ENCODE measurements around the gene ZC3H12C.
"Not testable (repeated sequence)": the region's sequence is repeated elsewhere in the genome, so short reads cannot be mapped to it uniquely, and the experiment has no call there.

Gene ZC3H12C

DNA sequence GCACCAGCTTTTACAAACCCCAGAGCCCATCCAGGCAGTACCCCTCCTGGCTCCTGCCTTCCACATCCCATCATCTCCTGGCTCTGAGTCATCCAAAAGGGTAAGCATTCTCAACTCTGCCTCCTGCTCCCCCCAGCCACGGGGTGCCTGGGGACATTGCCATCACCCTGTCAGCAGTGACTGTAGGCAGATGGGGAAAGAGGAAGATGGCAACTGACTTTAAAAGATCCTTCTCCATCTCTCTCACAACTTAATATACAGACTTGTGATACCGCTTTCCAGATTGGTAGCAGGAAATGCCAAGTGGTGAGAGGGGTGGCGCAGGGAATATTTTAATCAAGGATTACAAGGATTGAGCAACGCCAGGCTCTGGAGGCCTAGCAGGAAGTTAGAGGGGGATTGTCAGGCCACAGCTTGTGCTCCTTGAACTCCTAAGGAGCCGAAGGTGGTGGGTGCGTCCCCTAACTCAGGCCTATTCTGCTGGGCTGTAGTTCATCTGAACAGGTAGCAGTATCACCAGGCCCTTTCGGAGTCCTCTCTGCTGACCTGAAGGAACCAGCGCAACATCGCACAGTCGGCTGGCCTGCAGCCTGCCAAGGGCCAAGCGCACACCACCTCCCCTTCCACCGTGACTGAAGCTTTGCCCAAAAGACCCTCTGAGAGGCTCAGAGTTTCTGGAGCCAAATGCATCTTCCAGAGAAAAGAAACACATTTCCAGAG is 83.3 kb downstream of the ZC3H12C start:
- Histone ChIP-seq H3K4me3 (no peak overlapping the region), H3K36me3 (replicated peaks) (no peaks in the 10 kb centered on the region), H3K9me3 (no peaks in the 10 kb centered on the region), H3K27me3 (ENCODE audit: low read depth) (no peaks in the 10 kb centered on the region), H3K4me1 (peaks cover 30% of the 10 kb centered on the region)
- in situ Hi-C loops (cut with MboI; ENCODE audit: low sequenced_read_pairs): loop anchor here (25.0 kb wide), 1 partner anchor 214 kb away; no protein-coding TSS in a partner anchor
- no peak for DNase-seq (ENCODE audit: low spot score in 2 of 2)

DNA sequence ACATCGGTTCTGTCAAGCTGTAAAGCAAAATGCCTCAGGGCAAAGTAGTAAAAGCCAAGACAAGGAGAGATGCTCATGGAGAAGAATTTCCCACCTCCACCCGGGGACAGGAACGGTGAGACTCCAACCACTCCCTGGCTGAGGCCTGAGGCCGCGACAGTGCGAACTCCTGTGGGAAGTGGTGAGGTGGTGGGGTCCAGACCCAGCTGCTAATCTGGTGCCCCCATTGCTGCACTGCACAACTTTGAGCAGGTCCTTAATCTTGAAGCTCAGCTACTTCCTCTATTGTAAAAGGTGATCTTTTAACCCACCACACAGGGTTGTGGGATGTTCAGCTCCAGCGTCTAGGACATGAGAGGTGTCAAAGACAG is 83.9 kb downstream of the ZC3H12C start:
- H3K4me3 ChIP-seq: no peak overlapping the region
- H3K27me3 ChIP-seq (ENCODE audit: low read depth): no peaks in the 10 kb centered on the region
- in situ Hi-C loops (cut with MboI; ENCODE audit: low sequenced_read_pairs): loop anchor here (25.0 kb wide), 1 partner anchor 215 kb away; no protein-coding TSS in a partner anchor
- H3K4me1 ChIP-seq: peaks cover 30% of the 10 kb centered on the region
- H3K36me3 ChIP-seq (replicated peaks): no peaks in the 10 kb centered on the region
- no peaks in the 10 kb centered on the region for H3K9me3 ChIP-seq
- DNase-seq (ENCODE audit: low spot score in 2 of 2): no peak

DNA sequence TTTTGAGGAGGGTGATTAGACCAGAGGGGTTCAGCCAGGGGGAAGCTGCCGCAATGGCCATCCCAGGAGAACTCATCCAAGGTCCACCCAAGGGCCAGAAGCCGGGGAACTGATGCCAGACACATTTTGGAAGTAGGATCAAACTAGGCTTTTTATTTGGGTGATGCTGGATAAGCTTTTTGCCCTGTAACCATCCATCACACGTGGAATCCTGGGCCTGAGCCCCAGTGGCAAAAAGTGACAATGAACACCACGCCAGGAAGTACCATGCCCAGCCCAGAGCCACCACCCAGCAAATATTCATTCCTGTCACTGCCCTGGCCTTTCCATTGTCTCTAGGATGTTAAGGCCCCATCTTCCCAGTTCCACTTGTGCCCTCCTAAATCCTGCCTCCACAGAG is 85.9 kb downstream of the ZC3H12C start:
- Histone ChIP-seq H3K4me3 (no peak overlapping the region), H3K9me3 (no peaks in the 10 kb centered on the region), H3K4me1 (peaks cover 22% of the 10 kb centered on the region), H3K36me3 (replicated peaks) (no peaks in the 10 kb centered on the region), H3K27me3 (ENCODE audit: low read depth) (no peaks in the 10 kb centered on the region)
- no peak for DNase-seq (ENCODE audit: low spot score in 2 of 2)
- in situ Hi-C loops (cut with MboI; ENCODE audit: low sequenced_read_pairs): loop anchor here (25.0 kb wide), 1 partner anchor 217 kb away; no protein-coding TSS in a partner anchor

DNA sequence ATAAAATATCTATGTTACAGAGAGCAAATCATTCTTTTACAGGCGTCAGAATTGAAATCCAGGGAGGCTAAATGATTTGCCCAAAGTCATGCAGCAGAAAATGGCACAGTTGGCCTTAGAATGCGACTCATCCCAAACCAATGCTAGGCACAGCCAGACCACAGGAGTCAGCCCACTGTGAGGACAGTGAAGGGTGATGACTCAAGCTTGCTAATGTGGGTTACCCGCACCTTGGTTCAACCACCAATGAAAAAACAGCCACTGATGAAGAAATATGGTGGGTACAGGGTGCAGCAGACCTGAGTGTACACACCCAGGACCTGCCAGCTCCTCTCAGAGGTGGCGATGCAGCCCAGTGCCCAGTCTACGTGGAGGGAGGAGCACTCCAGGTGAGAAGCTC is 89.7 kb downstream of the ZC3H12C start:
- DNase-seq (ENCODE audit: low spot score in 2 of 2): no peak
- in situ Hi-C loops (cut with MboI; ENCODE audit: low sequenced_read_pairs): loop anchor here (25.0 kb wide), 1 partner anchor 221 kb away; no protein-coding TSS in a partner anchor
- H3K4me3 ChIP-seq: no peak overlapping the region

DNA sequence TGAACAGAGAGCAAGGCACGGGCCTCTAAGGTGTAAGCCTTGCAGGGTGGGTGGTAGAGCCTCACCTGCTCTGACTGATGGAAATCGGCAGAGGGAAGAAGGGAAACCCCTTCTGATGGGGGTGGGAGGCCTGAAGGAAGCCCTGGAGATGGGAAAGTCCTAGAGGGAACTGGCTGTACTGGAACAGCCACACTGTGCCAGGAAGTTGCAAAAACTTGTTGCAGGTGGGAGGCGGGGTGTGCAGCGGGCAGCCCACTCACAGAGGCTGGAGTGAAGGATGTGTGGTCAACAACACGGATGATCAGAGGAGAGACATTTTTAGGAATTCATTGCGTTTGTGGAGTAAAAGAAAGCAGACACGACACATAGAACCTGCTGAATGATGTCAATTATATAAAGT is 91.3 kb downstream of the ZC3H12C start:
- in situ Hi-C loops (cut with MboI; ENCODE audit: low sequenced_read_pairs): loop anchor here (25.0 kb wide), 1 partner anchor 222 kb away; no protein-coding TSS in a partner anchor
- peaks cover 3% of the 10 kb centered on the region; the same call in 1 of the 2 replicates for H3K4me1 ChIP-seq
- no peaks in the 10 kb centered on the region for H3K9me3 ChIP-seq
- no peaks in the 10 kb centered on the region for H3K27me3 ChIP-seq (ENCODE audit: low read depth)
- DNase-seq (ENCODE audit: low spot score in 2 of 2): no peak
- no peaks in the 10 kb centered on the region for H3K36me3 ChIP-seq (replicated peaks)
- H3K4me3 ChIP-seq: no peak overlapping the region

More for the DNA sequence above, 89.7 kb downstream of the ZC3H12C start:
- Histone ChIP-seq H3K4me1 (peaks cover 3% of the 10 kb centered on the region; the same call in 1 of the 2 replicates), H3K27me3 (ENCODE audit: low read depth) (no peaks in the 10 kb centered on the region), H3K9me3 (no peaks in the 10 kb centered on the region), H3K36me3 (replicated peaks) (no peaks in the 10 kb centered on the region)

DNA sequence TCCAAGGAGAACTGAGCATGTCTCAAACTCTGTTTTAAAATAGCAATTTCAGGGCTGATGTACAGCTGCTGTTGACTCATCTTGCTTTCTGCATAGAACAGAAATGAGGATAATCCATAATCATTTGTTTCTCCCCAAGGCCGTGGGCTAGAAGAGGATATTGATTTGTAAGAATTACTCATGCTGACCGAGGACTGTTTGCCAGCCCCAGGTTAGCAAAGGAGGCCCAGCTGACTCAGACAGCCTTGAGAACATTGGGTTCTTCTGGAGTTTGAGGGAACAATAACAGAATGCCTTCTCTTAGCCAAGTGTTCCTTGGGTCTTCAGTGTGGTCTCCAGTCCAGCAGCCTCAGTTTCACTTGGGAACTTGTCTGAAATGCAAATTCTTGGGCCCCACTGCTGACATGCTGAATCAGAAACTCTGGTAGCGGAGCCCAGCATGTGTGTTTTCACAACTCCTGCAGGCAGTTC is 92.0 kb downstream of the ZC3H12C start:
- DNase-seq (ENCODE audit: low spot score in 2 of 2): no peak
- Histone ChIP-seq H3K4me1 (peaks cover 3% of the 10 kb centered on the region; the same call in 1 of the 2 replicates), H3K9me3 (no peaks in the 10 kb centered on the region), H3K4me3 (no peak overlapping the region), H3K36me3 (replicated peaks) (no peaks in the 10 kb centered on the region), H3K27me3 (ENCODE audit: low read depth) (no peaks in the 10 kb centered on the region)
- in situ Hi-C loops (cut with MboI; ENCODE audit: low sequenced_read_pairs): loop anchor here (25.0 kb wide), 1 partner anchor 223 kb away; no protein-coding TSS in a partner anchor

DNA sequence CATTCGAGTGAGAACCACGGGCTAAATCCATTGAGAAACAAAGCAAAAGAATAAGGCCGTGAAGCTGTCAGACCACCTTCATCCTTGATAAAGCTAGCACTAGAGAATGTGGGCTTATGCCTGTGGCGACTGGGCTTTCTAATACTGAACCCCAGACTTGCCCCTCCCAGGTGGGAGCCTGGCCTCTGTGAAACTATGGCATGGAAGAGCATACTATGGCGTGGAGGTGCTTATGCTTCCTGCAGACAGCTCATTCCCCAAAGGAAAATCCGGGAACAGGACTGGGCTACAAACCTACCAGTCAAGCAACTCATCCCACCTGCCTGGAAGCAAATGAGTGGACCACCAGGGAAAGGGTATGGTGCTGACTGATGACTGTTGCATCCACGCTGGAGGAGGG is 92.4 kb downstream of the ZC3H12C start:
- Histone ChIP-seq H3K36me3 (replicated peaks) (no peaks in the 10 kb centered on the region), H3K27me3 (ENCODE audit: low read depth) (no peaks in the 10 kb centered on the region), H3K4me3 (no peak overlapping the region), H3K9me3 (no peaks in the 10 kb centered on the region), H3K4me1 (peaks cover 3% of the 10 kb centered on the region; the same call in 1 of the 2 replicates)
- in situ Hi-C loops (cut with MboI; ENCODE audit: low sequenced_read_pairs): loop anchor here (25.0 kb wide), 1 partner anchor 223 kb away; no protein-coding TSS in a partner anchor
- no peak for DNase-seq (ENCODE audit: low spot score in 2 of 2)

DNA sequence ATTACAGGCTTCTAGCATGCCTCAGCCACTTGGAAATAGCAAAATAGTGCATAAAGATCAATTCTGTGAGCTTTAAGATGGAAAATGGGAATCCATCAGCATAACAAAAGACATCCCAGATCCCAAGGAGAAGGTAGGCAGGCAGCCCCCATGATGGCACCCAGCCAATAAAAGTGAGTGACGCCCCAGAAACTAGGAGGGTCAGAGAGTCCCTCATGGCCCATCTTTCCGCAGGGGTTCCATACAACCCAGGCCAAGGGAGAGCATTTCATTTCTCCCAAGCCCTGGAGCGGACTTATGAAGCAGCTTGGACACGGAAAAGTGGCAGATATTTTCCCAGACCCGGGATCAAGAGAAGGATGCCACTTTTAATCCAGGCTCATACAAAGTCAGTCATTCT is 93.3 kb downstream of the ZC3H12C start:
- Histone ChIP-seq H3K4me3 (no peak overlapping the region), H3K9me3 (no peaks in the 10 kb centered on the region), H3K36me3 (replicated peaks) (no peaks in the 10 kb centered on the region), H3K27me3 (ENCODE audit: low read depth) (no peaks in the 10 kb centered on the region), H3K4me1 (peaks cover 3% of the 10 kb centered on the region; the same call in 1 of the 2 replicates)
- DNase-seq (ENCODE audit: low spot score in 2 of 2): no peak
- in situ Hi-C loops (cut with MboI; ENCODE audit: low sequenced_read_pairs): loop anchor here (25.0 kb wide), 1 partner anchor 224 kb away; no protein-coding TSS in a partner anchor

DNA sequence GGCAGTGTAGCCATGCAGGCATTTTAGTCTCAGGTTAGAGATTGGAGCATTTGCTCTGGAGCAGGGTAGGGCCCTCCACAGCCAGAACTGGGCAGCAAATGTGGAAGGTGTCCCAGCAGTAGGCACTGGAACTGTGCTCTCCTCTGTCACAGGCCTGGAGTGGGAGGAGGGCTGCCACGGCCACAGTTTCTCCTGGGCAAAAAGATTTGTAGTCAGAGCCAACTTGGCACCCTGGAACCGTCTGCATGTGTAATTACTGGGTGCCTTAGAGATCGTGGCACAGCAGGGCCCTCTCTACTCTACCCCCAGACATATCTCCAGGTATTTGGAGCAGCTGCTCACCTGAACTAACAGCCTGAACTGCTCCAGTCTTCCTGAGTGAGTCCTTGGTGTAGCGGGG is 93.7 kb downstream of the ZC3H12C start:
- in situ Hi-C loops (cut with MboI; ENCODE audit: low sequenced_read_pairs): loop anchor here (25.0 kb wide), 1 partner anchor 225 kb away; no protein-coding TSS in a partner anchor
- Histone ChIP-seq H3K4me1 (peaks cover 3% of the 10 kb centered on the region; the same call in 1 of the 2 replicates), H3K9me3 (no peaks in the 10 kb centered on the region), H3K27me3 (ENCODE audit: low read depth) (no peaks in the 10 kb centered on the region), H3K36me3 (replicated peaks) (no peaks in the 10 kb centered on the region), H3K4me3 (no peak overlapping the region)
- no peak for DNase-seq (ENCODE audit: low spot score in 2 of 2)

DNA sequence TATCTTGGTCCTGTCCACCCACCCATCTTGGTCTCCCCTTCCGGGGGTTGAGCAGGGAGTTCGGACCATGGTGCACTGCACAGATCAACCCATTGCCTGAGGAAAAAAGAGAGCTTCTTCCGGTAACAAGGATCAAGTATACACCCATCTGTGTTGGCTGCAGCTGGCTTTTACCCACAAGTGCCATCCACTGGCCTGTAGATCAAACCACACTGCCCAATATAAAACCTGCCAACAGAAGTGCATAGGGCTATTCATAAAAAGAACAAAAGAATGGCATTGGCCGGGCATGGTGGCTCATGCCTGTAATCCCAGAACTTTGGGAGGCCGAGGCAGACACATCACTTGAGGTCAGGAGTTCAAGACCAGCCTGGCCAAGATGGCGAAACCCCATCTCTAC is 94.5 kb downstream of the ZC3H12C start:
- Histone ChIP-seq H3K27me3 (ENCODE audit: low read depth) (no peaks in the 10 kb centered on the region), H3K4me3 (no peak overlapping the region), H3K4me1 (peaks cover 3% of the 10 kb centered on the region), H3K9me3 (no peaks in the 10 kb centered on the region), H3K36me3 (replicated peaks) (no peaks in the 10 kb centered on the region)
- no peak for DNase-seq (ENCODE audit: low spot score in 2 of 2)
- in situ Hi-C loops (cut with MboI; ENCODE audit: low sequenced_read_pairs): loop anchor here (25.0 kb wide), 1 partner anchor 225 kb away; no protein-coding TSS in a partner anchor

DNA sequence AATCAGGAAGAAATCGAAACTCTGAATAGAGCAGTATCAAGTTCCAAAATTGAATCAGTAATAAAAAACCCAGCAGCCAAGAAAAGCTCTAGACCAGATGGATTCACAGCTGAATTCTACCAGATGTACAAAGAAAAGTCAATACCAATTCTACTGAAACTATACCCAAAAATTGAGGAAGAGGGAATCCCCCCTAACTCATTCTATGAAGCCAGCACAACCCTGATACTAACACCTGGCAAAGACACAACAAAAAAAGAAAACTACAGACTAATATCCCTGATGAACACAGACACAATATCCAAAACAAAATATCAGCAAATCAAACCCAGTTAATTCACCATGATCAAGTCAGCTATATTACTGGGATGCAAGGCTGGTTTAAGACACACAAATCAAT is 97.7 kb downstream of the ZC3H12C start:
- Histone ChIP-seq H3K27me3 (ENCODE audit: low read depth) (no peaks in the 10 kb centered on the region), H3K4me3 (no peak overlapping the region), H3K9me3 (no peaks in the 10 kb centered on the region), H3K36me3 (replicated peaks) (no peaks in the 10 kb centered on the region), H3K4me1 (peaks cover 3% of the 10 kb centered on the region)
- in situ Hi-C loops (cut with MboI; ENCODE audit: low sequenced_read_pairs): loop anchor here (25.0 kb wide), 1 partner anchor 229 kb away; no protein-coding TSS in a partner anchor
- DNase-seq (ENCODE audit: low spot score in 2 of 2): no peak

DNA sequence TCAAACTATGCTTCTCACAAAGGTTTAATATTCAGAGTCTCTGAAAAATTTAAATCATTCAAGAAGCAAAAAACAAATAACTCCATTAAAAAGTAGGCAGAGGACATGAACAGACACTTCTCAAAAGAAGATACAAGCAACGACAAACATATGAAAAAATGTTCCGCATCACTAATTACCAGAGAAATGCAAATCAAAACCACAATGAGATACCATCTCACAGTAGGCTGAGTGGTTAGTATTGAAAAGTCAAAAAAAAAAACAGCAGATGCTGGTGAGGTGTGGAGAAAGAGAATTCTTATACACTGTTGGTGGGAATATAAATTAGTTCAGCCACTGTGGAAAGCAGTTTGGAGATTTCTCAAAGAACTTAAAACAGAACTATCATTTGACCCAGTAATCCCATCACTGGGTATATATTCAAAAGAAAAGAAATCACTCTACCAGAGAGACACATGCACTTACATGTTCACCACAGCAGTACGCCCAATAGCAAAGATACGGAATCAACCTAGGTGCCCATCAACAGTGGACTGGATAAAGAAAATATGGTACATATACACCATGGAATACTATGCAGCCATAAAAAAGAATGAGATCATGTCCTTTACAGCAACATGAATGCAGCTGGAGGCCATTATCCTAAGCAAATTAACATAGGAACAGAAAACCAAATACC is 99.6 kb downstream of the ZC3H12C start:
- H3K36me3 ChIP-seq (replicated peaks); H3K4me1 ChIP-seq; H3K27me3 ChIP-seq (ENCODE audit: low read depth); DNase-seq (ENCODE audit: low spot score in 2 of 2); H3K4me3 ChIP-seq; H3K9me3 ChIP-seq: not testable (repeated sequence)
- in situ Hi-C loops (cut with MboI; ENCODE audit: low sequenced_read_pairs): loop anchor here (25.0 kb wide), 1 partner anchor 230 kb away; no protein-coding TSS in a partner anchor

DNA sequence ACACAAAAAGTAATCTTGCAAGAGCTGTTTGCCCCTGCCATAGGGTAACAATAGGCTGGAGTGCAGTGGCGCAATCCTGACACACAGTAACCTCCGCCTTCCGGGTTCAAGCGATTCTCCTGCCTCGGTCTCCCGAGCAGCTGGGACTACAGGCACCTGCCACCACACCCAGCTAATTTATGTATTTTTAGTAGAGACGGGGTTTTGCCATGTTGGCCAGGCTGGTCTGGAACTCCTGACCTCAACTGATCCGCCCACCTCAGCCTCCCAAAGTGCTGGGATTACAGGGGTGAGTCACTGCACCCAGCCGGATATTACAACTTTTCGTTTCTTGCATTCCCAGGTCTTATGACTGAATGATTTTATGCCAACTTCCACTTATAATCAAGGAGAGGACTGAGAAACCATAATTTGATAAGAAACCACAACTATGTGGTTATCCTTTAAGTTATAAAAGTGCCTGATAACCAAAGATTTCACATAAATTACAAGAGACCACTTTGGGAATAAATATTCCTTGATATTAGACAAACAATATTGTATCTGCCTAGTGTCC is 101.1 kb downstream of the ZC3H12C start:
- H3K4me3 ChIP-seq; H3K36me3 ChIP-seq (replicated peaks); H3K9me3 ChIP-seq; DNase-seq (ENCODE audit: low spot score in 2 of 2); H3K4me1 ChIP-seq; H3K27me3 ChIP-seq (ENCODE audit: low read depth): not testable (repeated sequence)
- in situ Hi-C loops (cut with MboI; ENCODE audit: low sequenced_read_pairs): loop anchor here (25.0 kb wide), 1 partner anchor 232 kb away; no protein-coding TSS in a partner anchor
